GM19372 (cell line): ENCODE results near the gene PGBD5.

Experiments used
- ATAC-seq: cut with Tn5 transposase; IDR thresholded peaks from one replicate; pipeline ENCODE4 v1.9.1; 2021; ENCODE audit warnings: mild to moderate bottlenecking, low read depth, moderate library complexity; ENCODE audit not compliant: unreplicated experiment

PGBD5 gene

GRCh38 chr1:230309646-230310177 lies 116.4 kb downstream of the PGBD5 start:
- no peak for ATAC-seq

GRCh38 chr1:230308821-230309220 lies 117.3 kb downstream of the PGBD5 start:
- no peak for ATAC-seq

- ATAC-seq = no peak
Observed at GRCh38 chr1:230308039-230308438, 118.1 kb downstream of the PGBD5 start.

- ATAC-seq = no peak
Observed at GRCh38 chr1:230307213-230307612, 118.9 kb downstream of the PGBD5 start.

- ATAC-seq = no peak
Observed at GRCh38 chr1:230306169-230306568, 120.0 kb downstream of the PGBD5 start.

- no peak for ATAC-seq
Observed at GRCh38 chr1:230303822-230304221, 122.3 kb downstream of the PGBD5 start.

GRCh38 chr1:230303069-230303468 lies 123.1 kb downstream of the PGBD5 start:
- ATAC-seq = no peak

- no peak for ATAC-seq
Observed at GRCh38 chr1:230301822-230302221, 124.3 kb downstream of the PGBD5 start.

GRCh38 chr1:230301322-230301721 lies 124.8 kb downstream of the PGBD5 start:
- no peak for ATAC-seq

GRCh38 chr1:230300322-230301301 lies 125.5 kb downstream of the PGBD5 start:
- no peak for ATAC-seq

- ATAC-seq = no peak
Observed at GRCh38 chr1:230299191-230300006, 126.7 kb downstream of the PGBD5 start.

- no peak for ATAC-seq
Observed at GRCh38 chr1:230295367-230295766, 130.8 kb downstream of the PGBD5 start.

GRCh38 chr1:230293390-230293700 lies 132.8 kb downstream of the PGBD5 start:
- ATAC-seq = no peak

GRCh38 chr1:230292689-230293389 lies 133.3 kb downstream of the PGBD5 start:
- ATAC-seq = no peak

- no peak for ATAC-seq
Observed at GRCh38 chr1:230291731-230292620, 134.2 kb downstream of the PGBD5 start.

- ATAC-seq = no peak
Observed at GRCh38 chr1:230289350-230289644, 136.8 kb downstream of the PGBD5 start.

GRCh38 chr1:230288641-230289349 lies 137.3 kb downstream of the PGBD5 start:
- no peak for ATAC-seq

- ATAC-seq = no peak
Observed at GRCh38 chr1:230287674-230288315, 138.3 kb downstream of the PGBD5 start.

- no peak for ATAC-seq
Observed at GRCh38 chr1:230286890-230287269, 139.3 kb downstream of the PGBD5 start.
